ENCODE results near the gene SORCS1.

The SORCS1 gene

GRCh38 chr10:106707657-106708056 is 456.8 kb downstream of the SORCS1 start:
- Histone ChIP-seq H3K4me3 (ENCODE audit: low read length) (no peak overlapping the region), H3K4me1 (ENCODE audit: control insufficient read depth, low read length) (no peaks in the 10 kb centered on the region), H3F3A (ENCODE audit: control insufficient read depth, insufficient read depth) (no peaks in the 10 kb centered on the region), H3K4me2 (ENCODE audit: low read length) (no peak overlapping the region), H3K9me3 (ENCODE audit: control insufficient read depth, insufficient read depth, low read length) (no peaks in the 10 kb centered on the region), H3K27me3 (ENCODE audit: control insufficient read depth, low read length) (no peaks in the 10 kb centered on the region), H3K27ac (ENCODE audit: low read depth, low read length) (no peak overlapping the region), H3K79me2 (ENCODE audit: control insufficient read depth, low read length) (no peaks in the 10 kb centered on the region), H3K36me3 (ENCODE audit: control insufficient read depth, low read length) (no peaks in the 10 kb centered on the region), H4K20me1 (ENCODE audit: control insufficient read depth, insufficient read depth, low read depth, low read length) (no peaks in the 10 kb centered on the region), H3K9me2 (replicated peaks; ENCODE audit: control insufficient read depth, low read length) (no peaks in the 10 kb centered on the region)
- no peak for TF ChIP-seq EZH2phosphoT487 (IDR thresholded peaks at IDR 0.05; ENCODE audit: borderline replicate concordance, low read length)
- TF ChIP-seq CTCF (IDR thresholded peaks at IDR 0.05; ENCODE audit: low read depth, low read length, poor library complexity, severe bottlenecking), result no peak

DNA sequence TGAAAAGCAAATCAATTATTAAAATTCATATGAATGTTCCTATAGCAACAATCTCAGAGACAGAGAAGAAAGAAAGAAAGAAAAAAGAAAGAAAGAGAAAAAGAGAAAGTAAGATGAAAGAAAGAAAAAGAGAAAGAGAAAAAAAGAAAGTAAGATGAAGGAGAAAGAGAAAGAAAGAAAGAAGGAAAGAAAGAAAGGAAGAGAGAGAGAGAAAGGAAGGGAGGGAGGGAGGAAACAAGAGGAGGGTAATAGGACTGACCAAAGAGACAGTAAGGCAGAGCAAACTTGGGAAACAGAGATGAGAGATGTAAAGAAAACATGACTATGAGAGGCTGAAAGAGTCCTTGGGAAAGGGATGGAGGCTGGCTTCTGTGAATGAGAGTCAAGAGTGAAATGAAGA is 458.4 kb downstream of the SORCS1 start:
- H3F3A ChIP-seq (ENCODE audit: control insufficient read depth, insufficient read depth), result no peaks in the 10 kb centered on the region
- no peaks in the 10 kb centered on the region for H4K20me1 ChIP-seq (ENCODE audit: control insufficient read depth, insufficient read depth, low read depth, low read length)
- no peak overlapping the region for H3K27ac ChIP-seq (ENCODE audit: low read depth, low read length)
- H3K36me3 ChIP-seq (ENCODE audit: control insufficient read depth, low read length), result no peaks in the 10 kb centered on the region
- H3K4me2 ChIP-seq (ENCODE audit: low read length), result no peak overlapping the region
- no peaks in the 10 kb centered on the region for H3K9me2 ChIP-seq (replicated peaks; ENCODE audit: control insufficient read depth, low read length)
- no peak for TF ChIP-seq CTCF (IDR thresholded peaks at IDR 0.05; ENCODE audit: low read depth, low read length, poor library complexity, severe bottlenecking)
- no peak for TF ChIP-seq EZH2phosphoT487 (IDR thresholded peaks at IDR 0.05; ENCODE audit: borderline replicate concordance, low read length)
- H3K4me1 ChIP-seq (ENCODE audit: control insufficient read depth, low read length), result no peaks in the 10 kb centered on the region
- no peak overlapping the region for H3K4me3 ChIP-seq (ENCODE audit: low read length)
- H3K79me2 ChIP-seq (ENCODE audit: control insufficient read depth, low read length), result no peaks in the 10 kb centered on the region
- H3K9me3 ChIP-seq (ENCODE audit: control insufficient read depth, insufficient read depth, low read length), result no peaks in the 10 kb centered on the region
- H3K27me3 ChIP-seq (ENCODE audit: control insufficient read depth, low read length), result no peaks in the 10 kb centered on the region

GRCh38 chr10:106705681-106706100 is 458.8 kb downstream of the SORCS1 start:
- no peaks in the 10 kb centered on the region for H3K4me1 ChIP-seq (ENCODE audit: control insufficient read depth, low read length)
- H3K4me2 ChIP-seq (ENCODE audit: low read length), result no peak overlapping the region
- H4K20me1 ChIP-seq (ENCODE audit: control insufficient read depth, insufficient read depth, low read depth, low read length), result no peaks in the 10 kb centered on the region
- no peaks in the 10 kb centered on the region for H3K27me3 ChIP-seq (ENCODE audit: control insufficient read depth, low read length)
- H3K9me3 ChIP-seq (ENCODE audit: control insufficient read depth, insufficient read depth, low read length), result no peaks in the 10 kb centered on the region
- H3K4me3 ChIP-seq (ENCODE audit: low read length), result no peak overlapping the region
- no peaks in the 10 kb centered on the region for H3K9me2 ChIP-seq (replicated peaks; ENCODE audit: control insufficient read depth, low read length)
- no peaks in the 10 kb centered on the region for H3K79me2 ChIP-seq (ENCODE audit: control insufficient read depth, low read length)
- no peaks in the 10 kb centered on the region for H3K36me3 ChIP-seq (ENCODE audit: control insufficient read depth, low read length)
- H3F3A ChIP-seq (ENCODE audit: control insufficient read depth, insufficient read depth), result no peaks in the 10 kb centered on the region
- TF ChIP-seq EZH2phosphoT487 (IDR thresholded peaks at IDR 0.05; ENCODE audit: borderline replicate concordance, low read length), result no peak
- peak; percentile 86 for TF ChIP-seq CTCF (IDR thresholded peaks at IDR 0.05; ENCODE audit: low read depth, low read length, poor library complexity, severe bottlenecking)
- no peak overlapping the region for H3K27ac ChIP-seq (ENCODE audit: low read depth, low read length)

GRCh38 chr10:106696239-106696638 is 468.3 kb downstream of the SORCS1 start:
- no peaks in the 10 kb centered on the region for H3K79me2 ChIP-seq (ENCODE audit: control insufficient read depth, low read length)
- H3K36me3 ChIP-seq (ENCODE audit: control insufficient read depth, low read length), result no peaks in the 10 kb centered on the region
- no peaks in the 10 kb centered on the region for H3K4me1 ChIP-seq (ENCODE audit: control insufficient read depth, low read length)
- H3K27me3 ChIP-seq (ENCODE audit: control insufficient read depth, low read length), result no peaks in the 10 kb centered on the region
- no peaks in the 10 kb centered on the region for H3K9me2 ChIP-seq (replicated peaks; ENCODE audit: control insufficient read depth, low read length)
- H3K4me3 ChIP-seq (ENCODE audit: low read length), result no peak overlapping the region
- TF ChIP-seq EZH2phosphoT487 (IDR thresholded peaks at IDR 0.05; ENCODE audit: borderline replicate concordance, low read length) (no peak), CTCF (IDR thresholded peaks at IDR 0.05; ENCODE audit: low read depth, low read length, poor library complexity, severe bottlenecking) (no peak)
- H3F3A ChIP-seq (ENCODE audit: control insufficient read depth, insufficient read depth), result no peaks in the 10 kb centered on the region
- no peak overlapping the region for H3K27ac ChIP-seq (ENCODE audit: low read depth, low read length)
- H3K4me2 ChIP-seq (ENCODE audit: low read length), result no peak overlapping the region
- H3K9me3 ChIP-seq (ENCODE audit: control insufficient read depth, insufficient read depth, low read length), result no peaks in the 10 kb centered on the region
- H4K20me1 ChIP-seq (ENCODE audit: control insufficient read depth, insufficient read depth, low read depth, low read length), result no peaks in the 10 kb centered on the region
